ENCODE measurements around the gene GALNT2.

- TF ChIP-seq EZH2phosphoT487 (IDR thresholded peaks at IDR 0.05; ENCODE audit: low read depth, severe bottlenecking, unreplicated experiment) (no peak), CTCF (IDR thresholded peaks at IDR 0.05; ENCODE audit: poor library complexity) (no peak), EZH2 (IDR thresholded peaks at IDR 0.05; ENCODE audit: borderline replicate concordance) (no peak)
Measured at GRCh38 chr1:230067419-230067870, 407 bp downstream of the GALNT2 start.
